HEK293 (cell line): ENCODE data around the gene ICOS.

ENCODE experiments used
- ATF2 ChIP-seq: fragments of 450-650 bp; formaldehyde crosslinking; IDR thresholded peaks from 2 replicates; pipeline ENCODE4 v1.5.1; 2016; ENCODE audit warnings: missing biosample characterization, missing genetic modification characterization, low read depth
- PRDM10 ChIP-seq: fragments of 450-650 bp; formaldehyde crosslinking; IDR thresholded peaks from 2 replicates; pipeline ENCODE4 v1.5.1; 2016; ENCODE audit warnings: missing biosample characterization, missing genetic modification characterization
- SETDB1 ChIP-seq: IDR thresholded peaks from one replicate; pipeline ENCODE4 v1.6.1; 2017; ENCODE audit warnings: mild to moderate bottlenecking, low read length, moderate library complexity, mixed read lengths; ENCODE audit not compliant: insufficient read length
- YY1 ChIP-seq: fragments of 450-650 bp; formaldehyde crosslinking; IDR thresholded peaks from 2 replicates; pipeline ENCODE4 v1.5.1; 2018; ENCODE audit warnings: missing biosample characterization, missing genetic modification characterization
- ZBTB11 ChIP-seq: fragments of 450-650 bp; formaldehyde crosslinking; conservative IDR thresholded peaks from 2 replicates; pipeline ENCODE4 v1.5.1; 2016; ENCODE audit warnings: low read depth, missing biosample characterization, missing genetic modification characterization
- ZNF138 ChIP-seq: fragments of 450-650 bp; formaldehyde crosslinking; IDR thresholded peaks from 2 replicates; pipeline ENCODE4 v1.5.1; 2016; ENCODE audit warnings: missing biosample characterization, missing genetic modification characterization, borderline replicate concordance
- ZNF416 ChIP-seq: fragments of 450-650 bp; formaldehyde crosslinking; IDR thresholded peaks from 2 replicates; pipeline ENCODE4 v1.5.1; 2016; ENCODE audit warnings: missing biosample characterization, missing genetic modification characterization
- ZNF433 ChIP-seq: fragments of 450-650 bp; formaldehyde crosslinking; IDR thresholded peaks from 2 replicates; pipeline ENCODE4 v1.5.1; 2016; ENCODE audit warnings: missing biosample characterization, missing genetic modification characterization, low read depth
- ZNF510 ChIP-seq: fragments of 450-650 bp; formaldehyde crosslinking; IDR thresholded peaks from 2 replicates; pipeline ENCODE4 v1.5.1; 2018; ENCODE audit warnings: mild to moderate bottlenecking, missing genetic modification characterization, missing biosample characterization; ENCODE audit not compliant: insufficient replicate concordance
- TF ChIP-seq, protein P1 (sequence below): fragments of 450-650 bp; formaldehyde crosslinking; IDR thresholded peaks from 2 replicates; pipeline ENCODE4 v1.5.1; 2016; ENCODE audit warnings: missing biosample characterization, missing genetic modification characterization
- TF ChIP-seq, protein P2 (sequence below): fragments of 450-650 bp; formaldehyde crosslinking; IDR thresholded peaks from 2 replicates; pipeline ENCODE4 v1.5.1; 2016; ENCODE audit warnings: missing biosample characterization, missing genetic modification characterization
- TF ChIP-seq, protein P3 (sequence below): fragments of 450-650 bp; formaldehyde crosslinking; optimal IDR thresholded peaks from 2 replicates; pipeline ENCODE3; 2016; ENCODE audit warnings: missing biosample characterization, mild to moderate bottlenecking, missing genetic modification characterization

DNA sequence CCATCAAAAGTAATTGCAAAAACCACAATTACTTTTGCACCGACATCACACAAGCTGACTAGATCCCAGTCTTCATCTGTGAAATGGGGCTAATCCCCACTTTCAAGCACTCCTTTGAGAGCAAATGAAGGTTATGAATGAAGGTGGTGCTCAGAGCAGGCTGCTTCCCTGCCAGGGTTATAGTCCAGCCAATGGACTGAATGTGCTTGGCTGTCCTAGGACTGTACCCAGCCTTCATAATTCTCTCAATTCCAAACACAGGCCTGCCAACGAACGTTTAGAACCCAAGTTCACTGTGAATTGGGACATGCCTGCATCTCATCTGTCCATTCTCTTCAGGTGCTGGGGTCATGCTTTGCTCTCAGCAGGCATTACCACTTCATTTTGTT lies 27.8 kb upstream of the ICOS start:
- no peak for TF ChIP-seq ZNF416 (tag by site-specific recombination)
- no peak for TF ChIP-seq ZNF433 (tag by site-specific recombination)
- TF ChIP-seq, protein P1, sequence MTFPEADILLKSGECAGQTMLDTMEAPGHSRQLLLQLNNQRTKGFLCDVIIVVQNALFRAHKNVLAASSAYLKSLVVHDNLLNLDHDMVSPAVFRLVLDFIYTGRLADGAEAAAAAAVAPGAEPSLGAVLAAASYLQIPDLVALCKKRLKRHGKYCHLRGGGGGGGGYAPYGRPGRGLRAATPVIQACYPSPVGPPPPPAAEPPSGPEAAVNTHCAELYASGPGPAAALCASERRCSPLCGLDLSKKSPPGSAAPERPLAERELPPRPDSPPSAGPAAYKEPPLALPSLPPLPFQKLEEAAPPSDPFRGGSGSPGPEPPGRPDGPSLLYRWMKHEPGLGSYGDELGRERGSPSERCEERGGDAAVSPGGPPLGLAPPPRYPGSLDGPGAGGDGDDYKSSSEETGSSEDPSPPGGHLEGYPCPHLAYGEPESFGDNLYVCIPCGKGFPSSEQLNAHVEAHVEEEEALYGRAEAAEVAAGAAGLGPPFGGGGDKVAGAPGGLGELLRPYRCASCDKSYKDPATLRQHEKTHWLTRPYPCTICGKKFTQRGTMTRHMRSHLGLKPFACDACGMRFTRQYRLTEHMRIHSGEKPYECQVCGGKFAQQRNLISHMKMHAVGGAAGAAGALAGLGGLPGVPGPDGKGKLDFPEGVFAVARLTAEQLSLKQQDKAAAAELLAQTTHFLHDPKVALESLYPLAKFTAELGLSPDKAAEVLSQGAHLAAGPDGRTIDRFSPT (tag by site-specific recombination), result no peak
- TF ChIP-seq, protein P2, sequence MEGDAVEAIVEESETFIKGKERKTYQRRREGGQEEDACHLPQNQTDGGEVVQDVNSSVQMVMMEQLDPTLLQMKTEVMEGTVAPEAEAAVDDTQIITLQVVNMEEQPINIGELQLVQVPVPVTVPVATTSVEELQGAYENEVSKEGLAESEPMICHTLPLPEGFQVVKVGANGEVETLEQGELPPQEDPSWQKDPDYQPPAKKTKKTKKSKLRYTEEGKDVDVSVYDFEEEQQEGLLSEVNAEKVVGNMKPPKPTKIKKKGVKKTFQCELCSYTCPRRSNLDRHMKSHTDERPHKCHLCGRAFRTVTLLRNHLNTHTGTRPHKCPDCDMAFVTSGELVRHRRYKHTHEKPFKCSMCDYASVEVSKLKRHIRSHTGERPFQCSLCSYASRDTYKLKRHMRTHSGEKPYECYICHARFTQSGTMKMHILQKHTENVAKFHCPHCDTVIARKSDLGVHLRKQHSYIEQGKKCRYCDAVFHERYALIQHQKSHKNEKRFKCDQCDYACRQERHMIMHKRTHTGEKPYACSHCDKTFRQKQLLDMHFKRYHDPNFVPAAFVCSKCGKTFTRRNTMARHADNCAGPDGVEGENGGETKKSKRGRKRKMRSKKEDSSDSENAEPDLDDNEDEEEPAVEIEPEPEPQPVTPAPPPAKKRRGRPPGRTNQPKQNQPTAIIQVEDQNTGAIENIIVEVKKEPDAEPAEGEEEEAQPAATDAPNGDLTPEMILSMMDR, result no peak
- no peak for TF ChIP-seq ATF2
- TF ChIP-seq ZBTB11 (tag by site-specific recombination), result no peak
- no peak for TF ChIP-seq ZNF510 (tag by site-specific recombination)
- no peak for TF ChIP-seq YY1 (tag by site-specific recombination)
- TF ChIP-seq PRDM10 (tag by site-specific recombination), result no peak
- TF ChIP-seq, protein P3, sequence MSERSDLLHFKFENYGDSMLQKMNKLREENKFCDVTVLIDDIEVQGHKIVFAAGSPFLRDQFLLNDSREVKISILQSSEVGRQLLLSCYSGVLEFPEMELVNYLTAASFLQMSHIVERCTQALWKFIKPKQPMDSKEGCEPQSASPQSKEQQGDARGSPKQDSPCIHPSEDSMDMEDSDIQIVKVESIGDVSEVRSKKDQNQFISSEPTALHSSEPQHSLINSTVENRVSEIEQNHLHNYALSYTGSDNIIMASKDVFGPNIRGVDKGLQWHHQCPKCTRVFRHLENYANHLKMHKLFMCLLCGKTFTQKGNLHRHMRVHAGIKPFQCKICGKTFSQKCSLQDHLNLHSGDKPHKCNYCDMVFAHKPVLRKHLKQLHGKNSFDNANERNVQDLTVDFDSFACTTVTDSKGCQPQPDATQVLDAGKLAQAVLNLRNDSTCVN, result no peak
- no peak for TF ChIP-seq SETDB1
- no peak for TF ChIP-seq ZNF138 (tag by site-specific recombination)
